NCI-H1694 treated with DMSO at 0.1 percent for 48 hours (cell line): Measurements from ENCODE around the gene IDNK.
"Not testable (repeated sequence)": the region's sequence is repeated elsewhere in the genome, so short reads cannot be mapped to it uniquely, and the experiment has no call there.

ENCODE experiments used
- DNase-seq: peaks from one replicate; lab custom pipeline; 2025; lab: John Stamatoyannopoulos, UW

The IDNK gene

DNA sequence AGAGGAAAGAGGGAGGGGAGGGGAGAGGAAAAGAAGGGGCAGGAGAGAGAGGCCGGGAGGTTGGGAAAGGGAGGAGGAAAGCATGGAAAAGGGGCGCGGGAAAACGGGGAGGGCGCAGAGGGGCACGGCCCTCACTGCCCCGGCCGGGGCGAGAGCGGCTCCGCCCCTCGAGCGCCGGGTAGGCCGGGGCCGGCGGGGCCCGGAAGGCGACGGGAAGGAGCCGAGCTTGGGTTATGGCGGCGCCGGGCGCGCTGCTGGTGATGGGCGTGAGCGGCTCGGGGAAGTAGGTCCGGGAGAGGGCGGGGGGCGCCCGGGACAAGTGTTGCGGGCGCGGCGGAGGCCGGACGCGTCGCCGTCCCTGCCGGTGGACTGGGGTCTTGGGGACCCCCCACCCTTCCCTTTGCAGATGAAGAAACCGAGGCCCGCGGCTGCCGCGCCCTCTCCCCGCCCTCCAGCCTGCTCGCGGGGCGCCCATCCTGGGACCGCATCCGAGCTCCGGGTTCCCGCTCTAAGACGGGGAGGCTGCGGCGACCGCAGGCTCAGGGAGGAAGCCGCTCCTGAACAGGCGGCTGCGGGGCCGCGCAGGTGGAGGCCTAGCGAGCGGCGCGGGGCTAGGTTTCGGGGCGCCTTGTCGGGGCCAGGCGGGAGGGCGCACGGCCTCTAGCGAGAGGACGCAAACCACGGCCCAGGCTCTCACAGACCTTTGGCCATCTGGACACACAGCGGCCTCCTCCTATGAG lies at the start of gene IDNK:
Gene IDNK (plus strand): TSS at position 205 of the 740 bp plus-strand sequence. CDS start 29 bp downstream, at position 234.
- peak; percentile 16 for DNase-seq

DNA sequence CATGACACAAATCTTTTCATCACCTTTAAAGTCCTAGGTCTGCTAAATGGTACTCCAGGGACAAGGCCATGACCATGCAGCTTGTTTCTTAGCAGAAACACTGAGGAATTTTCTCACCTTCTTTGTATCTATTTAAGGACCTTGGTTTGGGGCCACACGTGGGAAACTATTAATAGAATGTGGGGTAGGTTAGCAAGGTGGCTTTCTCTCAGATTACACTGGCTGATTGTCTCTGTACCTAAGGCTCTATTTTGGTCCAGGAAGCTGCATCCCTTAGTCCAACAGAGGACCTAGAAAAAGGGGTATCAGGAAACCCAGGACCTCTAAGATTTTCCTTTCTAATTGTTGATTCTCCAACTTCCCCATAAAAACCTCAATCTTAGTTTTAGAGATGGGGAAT lies 48.5 kb upstream of the IDNK start:
- DNase-seq, result no peak

DNA sequence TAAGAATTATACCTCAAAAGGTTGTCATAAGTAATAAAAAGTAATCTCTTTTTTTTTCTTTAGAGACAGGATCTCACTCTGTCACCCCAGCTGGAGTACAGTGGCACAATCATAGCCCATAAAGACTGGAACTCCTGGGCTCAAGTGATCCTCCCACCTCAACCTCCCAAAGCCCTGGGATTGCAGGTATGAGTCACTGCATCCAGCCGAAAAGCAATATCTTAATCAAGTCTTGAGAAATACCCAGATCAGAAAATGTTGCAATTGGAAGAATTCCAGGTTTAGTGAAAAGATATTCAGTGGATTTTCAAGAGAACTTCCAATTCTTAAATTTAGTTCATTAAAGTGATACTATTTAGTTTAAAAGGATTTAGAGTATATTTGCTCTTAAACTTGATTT lies 40.9 kb upstream of the IDNK start:
- DNase-seq, result no peak

DNA sequence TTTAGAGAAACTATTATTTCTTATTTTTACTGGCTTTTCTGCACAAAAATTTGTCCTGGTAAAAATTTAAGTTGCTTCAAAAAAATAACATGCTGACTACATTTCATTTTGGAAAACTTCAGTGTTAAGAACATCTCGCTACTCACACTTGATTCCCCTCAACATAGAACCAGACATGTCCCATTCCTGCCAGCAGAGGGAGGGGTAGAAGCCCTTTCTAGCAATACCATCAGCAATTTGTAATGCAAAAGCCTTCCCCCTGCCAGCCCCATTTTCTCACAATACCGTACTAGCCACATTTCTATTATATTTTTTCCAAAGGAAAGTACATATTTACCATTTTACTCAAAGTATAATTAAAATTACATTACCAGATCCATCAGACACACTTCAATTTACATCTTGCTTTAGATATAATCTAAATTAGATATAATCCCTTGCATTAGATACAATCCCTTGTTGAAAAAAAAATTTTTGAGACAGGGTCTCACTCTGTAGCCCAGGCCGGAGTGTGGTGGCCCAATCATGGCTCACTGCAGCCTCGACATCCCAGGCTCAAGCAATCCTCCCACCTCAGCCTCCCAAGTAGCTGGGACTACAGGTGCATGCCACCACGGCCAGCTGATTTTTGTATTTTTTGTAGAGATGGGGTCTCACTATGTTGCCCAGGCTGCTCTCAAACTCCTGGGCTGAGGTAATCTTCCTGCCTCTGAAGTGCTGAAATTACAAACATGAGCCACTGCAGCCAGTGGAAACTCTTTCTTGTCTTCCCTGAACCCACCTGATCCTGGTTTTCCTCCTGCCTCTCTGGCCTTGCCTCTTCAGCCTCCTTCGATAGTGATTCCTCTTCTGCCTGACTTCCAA lies 39.6 kb upstream of the IDNK start:
- peak; percentile 13 for DNase-seq

DNA sequence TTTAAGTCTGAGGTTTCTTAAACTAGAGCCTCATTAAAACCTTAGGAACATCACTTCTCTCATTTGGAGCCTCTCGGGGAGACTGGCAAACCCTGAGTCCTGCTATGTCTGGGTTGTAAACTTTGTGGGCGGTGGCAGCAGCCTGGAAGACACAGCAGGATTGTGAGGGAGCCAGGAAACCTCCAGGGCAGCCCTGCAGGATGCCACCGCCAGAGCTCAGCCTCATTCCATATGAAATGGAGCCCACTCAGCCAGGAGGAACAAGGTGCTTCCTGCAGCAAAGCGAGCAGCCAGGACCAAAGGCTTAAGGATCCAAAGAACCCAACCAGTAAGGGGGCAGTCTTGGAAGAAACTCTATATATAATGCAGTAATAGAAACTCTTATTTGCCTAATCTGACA lies 37.9 kb upstream of the IDNK start:
- DNase-seq, result no peak

DNA sequence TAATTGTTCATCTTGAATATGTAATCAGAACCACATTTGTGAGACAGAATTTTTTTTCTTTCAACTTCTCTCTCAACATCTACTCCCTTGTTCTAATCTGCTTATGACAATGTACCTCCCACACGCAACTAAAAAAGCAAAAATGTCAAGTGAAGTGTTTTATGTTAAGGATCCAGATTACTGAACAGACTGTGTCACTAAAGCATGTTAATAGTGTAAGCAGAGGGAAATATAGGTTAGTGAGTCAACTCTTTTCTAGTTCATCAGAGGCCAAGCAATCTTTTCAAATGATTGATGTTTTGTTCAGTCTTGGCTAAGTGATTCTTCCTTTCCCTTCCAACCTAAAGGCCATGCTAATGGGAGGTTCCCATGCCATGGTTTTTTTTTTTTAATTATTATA lies 34.7 kb upstream of the IDNK start:
- DNase-seq, result no peak

GRCh38 chr9:83596899-83597504 lies 25.9 kb upstream of the IDNK start:
- DNase-seq, result peak; percentile 29

GRCh38 chr9:83598487-83598886 lies 24.5 kb upstream of the IDNK start:
- DNase-seq, result no peak

- no peak for DNase-seq
Observed at GRCh38 chr9:83599071-83599470, 23.9 kb upstream of the IDNK start.

- DNase-seq, result no peak
Observed at GRCh38 chr9:83601463-83601862, 21.5 kb upstream of the IDNK start.

- DNase-seq, result not testable (repeated sequence)
Observed at GRCh38 chr9:83607620-83608019, 15.3 kb upstream of the IDNK start.

GRCh38 chr9:83613298-83613697 lies 9.6 kb upstream of the IDNK start:
- DNase-seq, result not testable (repeated sequence)

DNA sequence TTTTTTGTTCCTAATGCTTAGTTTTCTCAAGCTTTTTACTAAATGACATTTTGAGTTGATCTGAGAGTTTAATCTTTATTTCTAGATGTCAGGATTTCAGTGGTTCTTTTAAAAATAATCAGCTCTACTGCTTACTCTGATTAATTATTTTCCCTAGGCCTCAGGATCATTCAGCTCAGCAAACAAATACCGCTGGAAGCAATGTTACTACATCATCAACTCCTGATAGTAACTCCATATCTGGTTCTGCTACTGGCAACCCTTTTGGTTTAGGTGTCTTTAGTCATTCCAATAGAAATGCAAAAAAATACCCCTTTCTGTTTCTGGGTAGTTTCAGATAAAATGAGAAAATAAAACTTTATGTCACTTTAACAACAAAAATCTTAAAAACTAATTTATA lies 5.6 kb upstream of the IDNK start:
- no peak for DNase-seq

- peak; percentile 52 for DNase-seq
Observed at GRCh38 chr9:83620841-83621636, 1.9 kb upstream of the IDNK start.

DNA sequence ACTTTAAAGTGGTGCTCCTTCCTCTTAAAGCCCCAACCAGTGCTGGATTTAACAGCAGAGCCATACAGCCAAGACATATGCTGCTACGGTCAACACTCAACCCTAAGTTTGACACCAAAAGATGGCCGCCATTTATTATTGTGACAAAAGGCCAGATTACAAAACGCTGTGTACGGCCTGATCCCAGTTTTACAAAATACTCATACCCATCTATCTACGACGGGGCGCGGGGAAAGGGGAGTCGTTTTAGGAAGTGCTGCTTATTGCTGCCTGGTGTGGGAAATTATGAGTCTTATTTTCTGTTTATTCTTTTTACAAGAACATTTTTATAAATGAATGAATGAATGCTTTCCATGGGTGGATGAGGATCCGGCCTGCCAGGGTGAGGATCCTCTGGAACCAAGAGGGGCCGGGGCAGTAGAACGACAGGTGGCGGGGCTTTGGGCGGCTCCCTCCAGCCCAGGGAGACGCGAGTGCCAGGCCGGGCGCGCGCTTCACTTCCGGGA lies 457 bp upstream of the IDNK start:
- no peak for DNase-seq

DNA sequence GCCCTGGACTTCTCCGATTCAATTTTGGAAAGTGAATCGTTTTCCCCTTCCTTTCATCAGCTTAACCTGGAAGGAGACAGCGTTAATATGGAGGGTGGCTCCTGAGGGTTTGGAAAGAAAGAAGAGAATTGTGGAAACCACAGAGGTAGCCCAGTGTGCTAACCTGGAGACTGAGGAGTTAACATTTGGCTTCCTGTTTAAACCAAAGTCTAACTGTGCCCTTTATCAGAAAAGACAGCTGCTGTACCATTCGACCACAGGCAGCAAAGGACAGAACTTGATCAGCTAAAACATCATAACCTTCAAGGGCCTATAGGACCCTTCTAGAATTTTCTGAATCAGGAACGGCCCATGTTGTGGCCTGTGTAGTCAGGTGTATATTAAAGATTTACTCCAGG lies 735 bp downstream of the IDNK start:
- no peak for DNase-seq

DNA sequence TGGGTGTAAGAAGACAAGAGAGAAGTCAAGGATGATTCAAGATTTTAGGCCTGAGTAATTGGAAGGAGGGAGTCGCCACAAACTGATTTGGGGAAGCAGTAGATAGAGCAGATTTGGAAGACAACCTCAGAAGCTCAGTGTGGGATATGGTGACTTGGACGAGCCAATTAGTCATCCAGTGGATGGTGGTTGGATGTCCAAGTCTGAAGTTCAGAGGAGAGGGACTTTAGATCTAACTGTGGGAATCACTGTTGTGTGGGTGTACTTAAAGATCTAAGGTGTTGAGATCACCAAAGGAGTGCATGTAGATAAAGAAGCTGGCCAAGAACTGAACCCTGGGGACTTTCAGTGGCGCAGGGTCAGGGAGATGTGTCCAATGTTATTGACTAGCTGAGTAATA lies 2.2 kb downstream of the IDNK start:
- DNase-seq, result no peak

- no peak for DNase-seq
Observed at GRCh38 chr9:83628540-83628939, 5.6 kb downstream of the IDNK start.

DNA sequence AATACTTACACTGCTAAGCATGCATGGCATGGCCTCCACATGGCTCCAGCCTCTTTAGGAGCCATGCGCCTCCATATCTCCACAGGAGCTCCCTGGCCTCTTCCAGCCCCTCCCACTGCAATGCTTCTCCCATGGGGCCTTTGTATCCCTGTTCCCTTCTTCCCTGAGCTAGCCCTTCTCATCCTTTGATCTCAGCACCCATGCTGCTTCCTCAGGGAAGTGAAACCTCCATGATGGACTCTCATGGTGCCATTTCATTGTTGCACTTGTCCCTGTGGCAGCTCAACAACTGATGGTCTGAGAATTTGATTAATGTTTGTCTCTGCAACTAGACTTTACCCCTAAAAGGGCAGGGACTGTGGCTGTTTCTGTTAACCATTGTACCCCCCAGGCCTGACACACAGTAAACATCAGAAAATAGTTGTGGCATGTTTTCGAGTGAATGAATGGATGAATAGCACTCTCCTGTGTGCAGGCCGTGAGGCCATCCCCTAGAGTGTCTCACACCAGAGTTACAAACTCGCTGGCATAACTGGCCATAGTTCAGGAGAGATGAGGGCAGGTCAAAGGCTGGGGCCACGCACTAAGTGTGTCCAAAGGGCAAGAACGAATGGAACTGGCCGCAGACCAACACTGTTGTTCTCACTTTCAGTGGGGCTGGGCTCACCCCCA lies 6.6 kb downstream of the IDNK start:
- no peak for DNase-seq

- no peak for DNase-seq
Observed at GRCh38 chr9:83630938-83631457, 8.1 kb downstream of the IDNK start.

- DNase-seq, result no peak
Observed at GRCh38 chr9:83633255-83633654, 10.3 kb downstream of the IDNK start.
